NB4 (cell line): ENCODE results near the gene FSCN2.

ENCODE experiments used
- DNase-seq: peaks from one replicate; pipeline ENCODE4 v3.0.0; 2010; ENCODE audit warnings: low read depth
- H3K4me3 ChIP-seq: one replicate; pipeline ENCODE4 v1.5.1; 2011; ENCODE audit warnings: mild to moderate bottlenecking, low read depth, low read length, moderate library complexity
- MYC ChIP-seq: IDR thresholded peaks from 2 replicates; pipeline ENCODE4 v1.6.1; 2011; ENCODE audit warnings: low read depth, low read length
- POLR2A ChIP-seq: IDR thresholded peaks from 2 replicates; pipeline ENCODE4 v1.6.1; 2011; ENCODE audit warnings: mild to moderate bottlenecking; ENCODE audit not compliant: insufficient read length; ENCODE audit errors: extremely low read depth
- TF ChIP-seq, protein P1 (sequence below): IDR thresholded peaks from one replicate; pipeline ENCODE4 v1.5.1; 2012; ENCODE audit warnings: low read depth, low read length
- TF ChIP-seq, protein P2 (sequence below): IDR thresholded peaks from 2 replicates; pipeline ENCODE4 v1.6.1; 2011; ENCODE audit warnings: low read depth, low read length

FSCN2 gene, protein sequence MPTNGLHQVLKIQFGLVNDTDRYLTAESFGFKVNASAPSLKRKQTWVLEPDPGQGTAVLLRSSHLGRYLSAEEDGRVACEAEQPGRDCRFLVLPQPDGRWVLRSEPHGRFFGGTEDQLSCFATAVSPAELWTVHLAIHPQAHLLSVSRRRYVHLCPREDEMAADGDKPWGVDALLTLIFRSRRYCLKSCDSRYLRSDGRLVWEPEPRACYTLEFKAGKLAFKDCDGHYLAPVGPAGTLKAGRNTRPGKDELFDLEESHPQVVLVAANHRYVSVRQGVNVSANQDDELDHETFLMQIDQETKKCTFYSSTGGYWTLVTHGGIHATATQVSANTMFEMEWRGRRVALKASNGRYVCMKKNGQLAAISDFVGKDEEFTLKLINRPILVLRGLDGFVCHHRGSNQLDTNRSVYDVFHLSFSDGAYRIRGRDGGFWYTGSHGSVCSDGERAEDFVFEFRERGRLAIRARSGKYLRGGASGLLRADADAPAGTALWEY

DNA sequence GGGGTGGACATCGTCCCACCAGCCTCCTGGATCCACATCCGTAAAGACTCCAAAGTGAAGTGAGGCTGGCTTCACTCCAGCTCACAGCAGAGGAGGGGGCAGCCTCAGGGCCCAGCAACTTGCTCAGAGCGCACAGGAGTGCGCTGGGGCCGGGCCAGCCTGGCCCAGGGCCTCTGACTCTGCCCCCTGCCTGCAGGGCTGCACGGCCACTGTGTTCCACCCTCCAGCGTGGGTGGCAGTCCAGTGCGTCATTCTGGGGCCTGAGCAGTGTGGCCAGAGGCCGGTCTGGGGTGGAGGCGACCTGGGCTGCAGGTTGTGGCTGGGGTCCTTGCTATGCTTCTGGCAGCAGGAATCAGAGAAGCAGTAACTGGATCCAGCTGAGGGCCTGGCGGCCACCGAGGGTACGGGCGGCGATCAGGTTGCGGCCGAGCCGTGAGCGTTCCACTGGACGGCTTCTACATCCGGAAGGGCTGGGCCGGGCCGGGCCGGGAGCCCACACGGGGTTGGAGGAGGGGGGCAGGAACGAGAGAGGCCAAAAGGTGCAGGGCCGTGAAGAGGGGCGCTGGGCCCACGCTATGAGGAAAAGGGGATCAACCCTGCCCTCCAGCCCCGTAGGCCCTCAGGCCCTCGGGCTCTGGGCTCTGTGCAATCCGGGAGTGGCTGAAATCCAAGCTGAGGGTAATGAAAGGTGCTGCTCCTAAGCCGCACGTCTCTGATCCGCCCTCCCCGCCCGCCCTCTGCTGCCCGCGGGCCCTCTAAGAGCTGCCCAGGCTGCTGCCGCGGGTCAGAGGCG is at the start of gene FSCN2:
TSS of gene FSCN2 (plus strand) at position 787 of the 793 bp plus-strand sequence. CDS start 155 bp downstream, outside the sequence.
- TF ChIP-seq POLR2A (no peak), MYC (no peak)
- TF ChIP-seq, protein P1, sequence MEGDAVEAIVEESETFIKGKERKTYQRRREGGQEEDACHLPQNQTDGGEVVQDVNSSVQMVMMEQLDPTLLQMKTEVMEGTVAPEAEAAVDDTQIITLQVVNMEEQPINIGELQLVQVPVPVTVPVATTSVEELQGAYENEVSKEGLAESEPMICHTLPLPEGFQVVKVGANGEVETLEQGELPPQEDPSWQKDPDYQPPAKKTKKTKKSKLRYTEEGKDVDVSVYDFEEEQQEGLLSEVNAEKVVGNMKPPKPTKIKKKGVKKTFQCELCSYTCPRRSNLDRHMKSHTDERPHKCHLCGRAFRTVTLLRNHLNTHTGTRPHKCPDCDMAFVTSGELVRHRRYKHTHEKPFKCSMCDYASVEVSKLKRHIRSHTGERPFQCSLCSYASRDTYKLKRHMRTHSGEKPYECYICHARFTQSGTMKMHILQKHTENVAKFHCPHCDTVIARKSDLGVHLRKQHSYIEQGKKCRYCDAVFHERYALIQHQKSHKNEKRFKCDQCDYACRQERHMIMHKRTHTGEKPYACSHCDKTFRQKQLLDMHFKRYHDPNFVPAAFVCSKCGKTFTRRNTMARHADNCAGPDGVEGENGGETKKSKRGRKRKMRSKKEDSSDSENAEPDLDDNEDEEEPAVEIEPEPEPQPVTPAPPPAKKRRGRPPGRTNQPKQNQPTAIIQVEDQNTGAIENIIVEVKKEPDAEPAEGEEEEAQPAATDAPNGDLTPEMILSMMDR, result no peak
- TF ChIP-seq, protein P2, sequence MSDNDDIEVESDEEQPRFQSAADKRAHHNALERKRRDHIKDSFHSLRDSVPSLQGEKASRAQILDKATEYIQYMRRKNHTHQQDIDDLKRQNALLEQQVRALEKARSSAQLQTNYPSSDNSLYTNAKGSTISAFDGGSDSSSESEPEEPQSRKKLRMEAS, result no peak
- no peak within 1 kb of the TSS for H3K4me3 ChIP-seq
- DNase-seq, result no peak

DNA sequence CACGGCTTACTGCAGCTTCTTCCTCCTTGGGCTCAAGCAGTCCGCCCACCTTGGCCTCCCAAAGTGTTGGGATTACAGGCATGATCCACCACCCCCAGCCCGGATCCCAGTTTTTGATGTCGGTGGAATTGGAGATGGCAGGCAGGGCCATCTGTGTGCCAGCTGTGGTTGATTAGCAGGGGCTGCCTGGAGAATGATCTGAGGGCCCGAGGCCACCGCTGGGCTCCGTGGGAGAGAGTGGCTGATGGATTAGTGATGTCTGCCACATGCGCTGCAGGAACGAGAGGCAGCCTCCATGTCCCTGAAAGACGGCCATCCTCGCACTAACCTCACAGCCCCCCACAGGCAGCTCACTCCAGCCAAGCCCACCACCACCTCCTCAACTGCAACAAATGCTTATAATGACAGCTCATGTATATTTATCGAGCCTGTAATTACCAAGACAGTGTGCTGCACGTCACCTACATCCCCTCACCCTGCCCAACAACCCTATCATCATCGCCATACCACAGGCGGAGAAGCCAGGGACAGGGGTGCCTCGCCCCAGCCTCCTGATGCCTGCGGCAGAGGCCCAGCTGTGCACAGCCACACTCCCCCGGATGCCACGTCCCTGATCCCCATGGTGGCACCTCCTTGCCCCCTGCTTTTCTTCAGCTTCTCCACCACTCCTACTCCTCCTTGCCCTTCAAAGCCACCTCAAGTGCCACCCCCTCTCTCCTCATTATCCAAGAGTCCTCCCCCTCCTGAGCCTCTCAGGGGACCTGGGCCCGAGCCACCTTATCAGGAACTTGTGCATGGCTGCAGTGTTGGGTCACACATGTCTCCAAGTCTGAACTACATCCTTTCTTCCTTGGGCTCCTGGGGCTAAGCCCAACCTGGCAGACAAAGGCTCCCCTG is 48.8 kb upstream of the FSCN2 start:
- DNase-seq, result no peak
- H3K4me3 ChIP-seq, result no peak overlapping the region
- TF ChIP-seq, protein P1, result no peak
- TF ChIP-seq MYC (no peak), POLR2A (no peak)

DNA sequence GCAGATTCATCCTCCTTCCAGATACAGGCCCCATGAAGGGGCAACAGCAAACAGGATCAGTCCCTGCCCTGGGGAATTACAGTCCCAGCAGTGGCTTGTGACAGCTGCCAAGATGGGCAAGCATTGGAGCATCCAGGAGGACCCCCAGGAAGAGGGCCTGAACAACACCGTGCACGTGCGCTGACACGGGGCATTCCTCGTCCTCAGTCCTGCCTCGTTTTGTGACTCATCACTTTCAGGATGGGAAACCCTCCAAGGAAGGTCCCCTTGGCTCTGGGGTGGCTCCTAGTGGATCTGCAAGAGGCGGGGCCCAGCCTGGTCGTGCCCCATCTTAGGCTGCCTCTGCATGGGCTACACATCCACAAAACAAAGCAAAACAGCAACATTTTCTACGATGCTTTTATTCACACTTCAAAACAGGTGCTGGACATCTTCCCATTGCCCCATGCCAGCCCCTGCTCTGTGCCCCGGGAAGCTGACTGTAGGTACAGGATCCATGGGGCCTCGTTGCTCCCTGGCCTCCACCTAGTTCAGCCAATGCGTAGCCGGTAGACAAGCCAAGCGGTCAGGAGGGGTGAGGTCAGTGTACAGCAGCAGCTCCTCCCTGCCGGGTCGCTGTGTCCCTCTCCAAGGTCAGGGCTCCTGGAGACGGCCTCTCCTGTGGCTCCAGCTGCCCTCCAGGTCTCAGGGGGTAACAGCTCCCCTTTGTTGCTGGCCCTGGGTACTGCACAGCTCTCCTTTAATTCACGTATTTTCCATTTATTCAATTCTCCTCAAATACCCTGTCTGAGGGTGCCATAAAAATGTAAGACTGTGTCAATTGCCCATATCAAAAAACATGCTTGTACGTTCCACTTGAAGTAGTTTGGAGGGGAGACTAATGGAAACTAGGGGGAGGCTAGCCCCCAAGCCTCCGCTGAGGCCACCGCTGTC is 47.8 kb upstream of the FSCN2 start:
- TF ChIP-seq MYC (no peak), POLR2A (no peak)
- TF ChIP-seq, protein P2, result no peak
- TF ChIP-seq, protein P1, result no peak
- no peak for DNase-seq
- H3K4me3 ChIP-seq, result no peak overlapping the region

DNA sequence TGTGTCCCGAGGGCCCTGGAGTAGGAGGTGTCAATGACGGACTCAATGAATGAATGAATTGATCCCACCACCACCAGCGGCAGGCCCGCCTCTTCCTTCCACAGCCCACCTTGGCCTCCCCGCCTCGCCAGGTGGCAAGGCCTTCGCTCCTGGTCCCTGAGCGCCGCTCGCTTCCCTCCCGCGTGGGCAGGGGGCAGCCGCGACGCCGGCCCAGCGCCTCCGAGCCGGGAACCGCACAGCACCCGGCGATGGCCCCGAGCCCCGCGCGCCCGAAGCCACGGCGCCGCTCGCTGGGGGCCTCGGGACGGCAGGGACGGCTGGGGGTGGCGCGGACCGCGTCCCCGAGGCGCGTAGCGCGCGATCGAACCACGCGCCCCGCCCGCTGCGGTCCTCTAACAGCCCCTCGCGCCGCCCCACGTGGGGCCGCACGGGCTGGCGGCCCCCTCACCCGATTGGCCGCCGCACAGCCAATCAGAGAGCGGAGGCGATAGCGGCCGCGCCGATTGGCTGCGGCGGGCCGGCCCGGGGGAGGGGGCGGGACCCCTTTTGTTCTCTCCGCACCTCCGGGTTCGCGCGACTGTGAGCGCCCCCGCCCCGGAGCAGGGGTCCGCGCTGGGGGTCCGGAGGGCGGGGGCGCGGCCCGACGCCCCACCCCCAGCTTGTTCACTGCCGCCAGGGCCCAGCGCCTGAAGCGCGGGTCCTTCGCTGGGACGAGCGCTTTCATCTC is 46.9 kb upstream of the FSCN2 start:
- TF ChIP-seq, protein P1, result no peak
- no peak overlapping the region for H3K4me3 ChIP-seq
- no peak for DNase-seq
